Endothelial cell of hepatic sinusoid (primary cell): ENCODE results near the gene WHRN.

Experiments
- in situ Hi-C: cut with HindIII; loops from 2 replicates; pipeline ENCODE4 v1.10.0; 2017; ENCODE audit warnings: low sequenced_read_pairs

The WHRN gene

GRCh38 chr9:114371343-114371944 lies 133.8 kb downstream of the WHRN start:
- in situ Hi-C loops = no loop called here

DNA sequence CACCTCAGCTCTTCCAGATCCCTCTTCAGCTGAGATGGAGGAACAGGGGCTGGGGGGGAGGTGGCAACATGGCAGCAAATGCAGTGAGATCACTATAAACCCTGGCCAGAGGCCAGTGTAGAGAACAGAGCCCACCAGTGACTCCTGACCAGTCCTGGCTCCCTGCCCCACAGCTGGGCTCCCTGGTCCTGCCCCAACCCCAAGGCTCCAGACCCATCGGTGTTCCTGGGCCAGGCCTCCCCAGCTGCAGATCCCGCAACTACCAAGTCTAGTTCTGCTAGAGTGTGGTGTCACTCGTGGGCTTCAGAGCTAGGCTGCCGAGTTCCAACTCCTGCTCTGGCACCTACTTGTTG lies 134.3 kb downstream of the WHRN start:
- in situ Hi-C loops = no loop called here

DNA sequence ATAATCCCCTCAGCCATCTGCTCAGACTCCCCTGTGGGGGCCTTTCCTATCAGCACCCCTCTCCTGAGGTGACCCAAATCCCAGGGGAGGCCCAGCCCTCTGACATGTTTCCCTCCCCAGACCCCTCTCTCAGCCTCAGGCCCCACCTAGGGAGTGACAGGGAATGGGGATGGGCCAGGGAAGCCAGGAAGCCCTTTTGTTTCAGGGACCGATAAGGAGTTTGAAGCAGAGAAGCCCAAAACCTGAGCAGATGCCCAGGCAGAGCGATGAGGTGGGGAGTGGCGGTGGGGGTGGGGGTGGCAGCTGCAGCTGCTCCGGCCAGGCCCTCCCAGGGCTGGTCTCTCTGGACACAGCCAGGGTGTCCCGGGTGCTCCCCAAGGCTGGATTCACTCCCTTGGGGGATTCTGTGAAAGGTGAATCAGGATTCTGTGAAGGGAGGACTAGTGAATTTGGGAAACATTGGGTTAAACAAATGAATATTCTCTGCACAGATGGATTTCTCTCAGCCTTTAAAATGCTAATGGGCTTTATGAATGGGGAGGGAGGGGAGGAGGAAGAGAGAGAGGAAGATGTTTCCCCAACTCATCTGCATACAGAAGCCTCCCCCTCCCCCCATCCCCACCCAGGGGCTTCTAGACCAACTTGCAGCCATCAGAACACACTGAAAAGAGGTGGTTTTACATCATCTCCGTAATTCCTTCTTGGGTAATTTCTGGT lies 134.9 kb downstream of the WHRN start:
- in situ Hi-C loops = no loop called here

- in situ Hi-C loops = no loop called here
These were observed 135.8 kb downstream of the WHRN start for GRCh38 chr9:114369216-114370130.

DNA sequence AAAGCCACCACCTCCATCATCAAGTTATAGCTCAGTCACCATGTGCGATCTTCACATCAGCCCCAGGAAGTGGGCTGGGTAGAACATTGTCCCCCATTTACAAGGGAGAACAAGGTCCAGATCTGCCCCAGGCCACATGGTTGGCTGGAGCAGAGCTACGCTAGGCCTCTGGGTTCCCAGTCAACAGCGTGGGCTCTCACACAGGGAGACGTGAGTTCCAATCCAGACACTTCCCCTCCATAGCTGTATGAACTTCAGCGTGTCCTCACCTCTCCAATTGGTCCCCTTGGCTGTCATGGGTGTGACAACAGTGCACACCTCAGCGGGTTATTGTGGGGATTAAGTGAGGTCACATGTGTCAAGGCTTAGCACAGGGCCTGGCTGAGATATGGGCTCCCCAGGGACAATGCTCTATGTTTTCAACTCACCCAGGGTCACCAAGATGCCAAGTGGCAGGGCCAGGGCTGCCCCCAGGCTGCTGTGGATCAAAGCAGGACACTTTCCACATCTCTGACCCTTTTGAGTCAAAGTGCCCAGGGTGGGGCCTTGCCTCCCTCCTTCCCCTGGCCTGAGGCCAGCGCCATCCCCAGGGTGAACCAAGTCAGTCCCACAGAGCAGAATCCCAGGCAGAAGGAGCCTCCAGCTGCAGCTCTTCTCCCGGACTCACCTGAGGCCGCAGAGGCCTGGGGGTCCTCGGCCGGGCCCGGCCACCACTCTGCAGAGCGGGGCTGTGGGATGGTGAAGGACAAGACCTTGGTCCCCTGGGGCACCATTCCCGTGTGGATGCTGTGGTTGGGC lies 137.3 kb downstream of the WHRN start:
- in situ Hi-C loops = no loop called here

GRCh38 chr9:114367366-114367765 lies 137.9 kb downstream of the WHRN start:
- in situ Hi-C loops = no loop called here

- in situ Hi-C loops = no loop called here
These were observed 138.7 kb downstream of the WHRN start for GRCh38 chr9:114366334-114367128.

DNA sequence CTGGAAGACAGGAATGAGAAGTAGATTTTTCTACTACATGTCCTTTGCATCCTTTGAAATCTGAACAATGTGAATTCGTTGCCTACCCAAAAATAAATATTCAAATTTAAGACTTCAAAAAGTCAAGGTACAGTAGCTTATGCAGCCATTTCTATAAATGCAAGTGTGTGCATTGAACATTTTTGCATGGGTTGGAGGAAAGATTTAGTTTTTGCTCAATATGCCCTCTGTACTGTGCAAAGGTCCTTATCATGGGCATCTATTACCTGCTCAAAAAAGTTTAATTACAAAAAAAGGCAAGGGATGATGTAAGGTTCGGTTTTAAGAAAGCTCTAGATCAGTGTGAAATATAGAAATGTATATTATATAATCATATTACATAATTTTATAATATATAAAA lies 140.1 kb downstream of the WHRN start:
- in situ Hi-C loops = no loop called here

DNA sequence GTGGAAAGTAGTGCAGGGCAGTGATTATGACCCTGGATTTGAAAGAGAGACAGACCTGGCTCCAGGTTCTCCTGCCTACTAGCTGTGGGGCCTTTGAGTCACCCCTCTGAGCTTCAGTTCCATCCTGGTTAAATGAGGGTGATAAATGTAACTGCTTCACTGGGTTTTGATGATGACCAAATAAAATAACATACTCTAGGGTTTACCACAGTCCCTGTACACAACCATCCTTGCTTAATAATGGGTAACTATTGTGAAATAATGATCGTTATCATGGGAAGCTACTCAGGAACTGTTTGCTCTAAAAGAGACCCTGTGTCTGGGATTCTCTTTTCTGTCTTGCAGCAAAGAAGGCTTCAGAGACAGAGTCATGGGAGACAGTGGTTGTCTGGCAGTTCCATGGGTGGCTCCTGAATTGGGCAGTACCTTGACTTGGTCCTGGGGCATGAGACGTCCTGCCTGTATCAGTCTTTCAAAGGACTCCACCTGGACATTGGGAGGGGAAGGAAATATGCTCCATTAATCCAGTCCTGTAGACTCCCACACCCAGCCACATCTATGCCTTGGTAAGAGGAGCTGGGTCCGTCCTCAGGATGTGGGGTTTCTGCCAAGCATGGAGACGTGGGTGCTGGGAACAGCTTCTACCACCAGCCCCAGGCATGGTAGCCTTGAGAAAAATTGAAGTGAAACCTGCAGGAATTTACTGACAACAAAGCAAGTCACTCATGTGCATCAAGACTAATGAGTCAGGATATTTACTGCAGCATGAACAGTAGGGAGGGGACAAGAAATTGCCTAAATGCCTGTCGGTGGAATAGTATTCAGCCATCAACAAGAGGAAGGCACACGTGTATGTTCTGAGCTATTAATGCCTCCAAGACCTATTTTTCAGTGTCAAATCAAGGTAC lies 140.9 kb downstream of the WHRN start:
- in situ Hi-C loops = no loop called here

DNA sequence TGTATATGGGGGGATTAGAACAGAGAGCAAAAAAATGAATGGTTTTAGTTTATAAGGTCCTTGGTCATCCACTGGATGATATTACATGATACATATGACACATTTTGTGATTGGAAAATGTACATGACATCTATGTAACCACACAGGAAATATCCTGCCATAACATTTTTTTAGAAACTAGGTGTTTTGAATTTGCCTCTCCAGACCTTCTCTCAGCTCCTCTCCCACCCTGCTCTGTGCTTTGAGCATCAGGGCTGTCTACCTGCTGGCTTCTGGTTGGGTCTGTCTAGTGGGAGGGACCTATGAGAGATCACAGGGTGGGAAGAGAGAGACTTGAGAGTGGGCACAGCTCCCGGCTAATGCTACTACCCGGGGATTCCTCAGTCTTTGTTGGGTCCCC lies 141.8 kb downstream of the WHRN start:
- in situ Hi-C loops = no loop called here

DNA sequence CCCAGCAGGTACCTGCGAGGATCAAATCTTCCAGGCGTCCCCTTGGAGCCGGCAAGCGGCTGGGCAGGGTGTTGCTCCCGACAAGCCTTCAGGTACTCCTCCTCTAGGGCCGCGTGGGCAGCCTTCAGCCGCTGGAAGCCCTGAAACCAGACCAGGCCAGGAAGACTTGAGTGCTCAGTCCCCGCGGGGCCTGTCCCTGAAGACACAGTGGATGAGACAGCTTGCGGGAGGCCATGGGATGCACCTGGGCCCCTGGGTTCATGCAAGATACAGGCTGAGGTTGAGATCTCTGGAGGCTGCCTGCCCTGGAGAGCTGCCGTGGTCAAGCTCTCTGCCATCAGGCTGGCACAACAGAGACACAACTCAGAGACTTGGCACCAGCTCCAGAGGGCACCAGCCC lies 142.9 kb downstream of the WHRN start:
- in situ Hi-C loops = no loop called here

DNA sequence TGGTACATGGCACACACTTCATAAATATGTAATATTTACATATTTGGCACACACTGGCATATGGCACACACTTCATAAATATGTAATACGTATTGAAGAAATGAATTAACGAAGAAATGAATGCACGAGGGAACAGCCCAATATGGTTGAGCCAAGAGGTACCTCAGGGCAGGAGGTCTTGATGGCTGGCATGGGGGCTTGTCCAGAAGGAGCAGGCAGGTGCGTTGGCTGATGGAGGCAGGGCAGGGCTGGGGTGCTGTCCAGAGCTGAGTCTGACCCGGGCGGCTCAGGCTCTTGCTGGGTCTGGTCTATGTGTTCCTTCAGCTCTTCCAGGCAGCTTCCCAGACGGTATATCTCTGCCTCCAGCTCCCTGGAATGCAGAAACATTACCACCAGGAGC lies 143.7 kb downstream of the WHRN start:
- in situ Hi-C loops = no loop called here

DNA sequence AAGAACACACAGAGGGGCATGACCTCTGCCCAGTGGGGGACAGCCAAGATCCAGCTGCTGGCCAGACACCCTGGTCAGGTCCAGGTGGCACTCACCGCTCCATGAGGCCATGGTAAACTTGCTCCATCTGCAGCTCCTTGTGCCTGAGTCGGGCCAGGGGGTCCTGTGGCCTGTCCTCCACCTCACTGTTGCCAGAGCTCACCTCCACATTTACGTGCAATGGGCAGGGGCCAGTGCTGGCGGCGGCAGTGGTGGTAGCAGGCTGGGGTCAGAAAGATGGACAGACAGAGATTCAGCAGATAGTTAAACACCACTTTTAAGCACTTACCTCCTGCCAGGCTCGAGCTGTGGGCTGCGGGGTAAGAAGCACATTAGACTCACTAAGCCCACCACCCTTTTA lies 145.5 kb downstream of the WHRN start:
- in situ Hi-C loops = no loop called here

GRCh38 chr9:114357911-114358328 lies 147.4 kb downstream of the WHRN start:
- in situ Hi-C loops = no loop called here

DNA sequence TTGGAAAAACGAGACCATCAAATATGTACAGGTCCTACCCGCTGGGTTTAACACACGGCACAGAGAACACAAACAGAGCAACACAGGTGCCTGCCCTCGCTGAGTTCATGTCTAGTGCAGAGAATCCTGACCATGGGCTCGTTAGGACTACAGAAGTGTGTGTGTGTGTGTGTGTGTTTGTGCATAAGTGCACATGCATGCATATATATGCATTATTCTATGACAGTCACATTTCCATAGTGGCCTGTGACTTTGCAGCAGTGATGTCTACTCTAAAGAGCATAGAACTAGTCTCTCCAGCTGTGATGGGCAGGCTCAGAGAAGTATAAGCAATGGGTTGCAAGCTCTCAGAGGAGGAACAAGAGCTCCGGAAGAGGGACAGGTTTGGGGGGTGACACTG lies 147.9 kb downstream of the WHRN start:
- in situ Hi-C loops = no loop called here

DNA sequence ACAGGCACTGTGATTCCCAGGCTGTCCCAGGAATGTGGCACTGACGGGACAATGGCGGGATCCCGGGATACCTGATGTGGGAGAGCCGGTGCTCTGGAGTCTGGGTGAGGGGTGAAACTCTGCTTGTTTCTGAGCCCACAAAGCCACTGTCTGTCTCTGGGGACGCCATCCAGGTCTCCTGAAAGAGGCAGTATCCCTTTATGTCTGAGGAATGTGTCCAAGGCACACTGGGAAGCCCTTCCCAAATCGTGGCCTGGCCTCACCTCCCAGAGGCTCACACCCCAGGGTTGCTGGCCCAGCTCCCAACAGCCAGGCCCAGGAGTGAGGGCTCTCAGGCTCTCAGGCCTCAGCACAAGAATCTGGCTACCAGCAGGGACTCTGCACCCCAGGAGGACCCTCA lies 148.5 kb downstream of the WHRN start:
- in situ Hi-C loops = no loop called here

- in situ Hi-C loops = no loop called here
These were observed 149.5 kb downstream of the WHRN start for GRCh38 chr9:114355821-114356220.
